Glomerular endothelial cell (primary cell): ENCODE results near the gene ZNF665. TPM values are rescaled to one million over a fixed set of nuclear protein-coding genes. Genes with fewer than 3 reads are reported as not detected.
"Not testable (repeated sequence)": the region's sequence is repeated elsewhere in the genome, so short reads cannot be mapped to it uniquely, and the experiment has no call there.

Experiments used
- DNase-seq: peaks from one replicate; pipeline ENCODE4 v3.0.0-alpha.2; 2011; ENCODE audit warnings: low read depth, low spot score; ENCODE audit errors: extremely low read depth
- total RNA-seq: library from RNA; depleted of rRNA; stranded (reverse); fragments of >200 nt; gene quantifications from 2 replicates; pipeline ENCODE4 v1.2.3, GENCODE V29; 2015

The ZNF665 gene
- total RNA-seq = 1.9 and 2.5 TPM in 2 replicates

- DNase-seq = peak; percentile 31
Observed at GRCh38 chr19:53192771-53193534, at the start of gene ZNF665. TSS of gene ZNF665 (minus strand) at chr19:53193358. CDS start at chr19:53182898, 10,460 bp downstream.

DNA sequence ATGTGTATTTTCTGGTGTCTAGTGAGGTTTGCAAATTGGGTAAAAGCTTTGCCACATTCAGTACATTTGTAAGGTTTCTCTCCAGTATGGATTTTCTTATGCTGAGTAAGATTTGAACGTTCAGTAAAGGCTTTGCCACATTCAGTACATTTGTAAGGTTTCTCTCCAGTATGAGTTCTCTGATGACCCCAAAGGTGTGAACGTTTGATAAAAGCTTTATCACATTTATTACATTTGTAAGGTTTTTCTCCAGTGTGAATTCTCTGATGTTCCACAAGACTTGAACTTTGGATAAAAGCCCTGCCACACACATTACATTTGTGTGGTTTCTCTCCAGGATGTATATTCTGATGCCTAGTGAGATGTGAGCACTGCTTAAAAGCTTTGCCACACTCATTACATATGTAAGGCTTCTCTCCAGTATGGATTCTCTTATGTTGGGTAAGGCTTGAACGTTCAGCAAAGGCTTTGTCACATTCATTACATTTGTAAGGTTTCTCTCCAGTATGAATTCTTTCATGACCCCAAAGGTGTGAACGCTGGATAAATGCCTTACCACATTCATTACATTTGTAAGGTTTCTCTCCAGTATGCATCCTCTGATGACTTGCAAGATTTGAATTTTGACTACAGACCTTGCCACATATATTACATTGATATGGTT lies 44.1 kb upstream of the ZNF665 start:
- no peak for DNase-seq

DNA sequence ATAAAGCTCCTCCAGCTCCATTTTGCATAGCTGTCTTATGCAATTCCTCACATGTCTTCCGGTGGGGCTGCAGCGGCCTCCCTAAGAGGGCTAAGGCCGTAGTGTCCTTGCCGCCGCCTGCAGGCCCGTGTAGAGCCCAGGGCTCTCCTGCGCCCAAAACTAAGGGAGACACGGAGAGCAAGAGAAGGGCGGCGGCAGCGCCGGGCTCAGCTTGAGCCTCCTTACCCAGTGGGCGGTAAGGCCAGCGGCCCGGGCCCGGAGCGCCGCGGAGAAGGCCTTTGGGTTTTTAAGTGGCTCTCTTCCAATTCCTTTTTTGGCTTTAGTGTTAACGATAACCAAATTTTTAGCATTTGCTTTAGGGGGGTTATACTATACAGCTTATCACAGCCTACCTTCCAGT lies 31.4 kb upstream of the ZNF665 start:
- no peak for DNase-seq

- not testable (repeated sequence) for DNase-seq
Observed at GRCh38 chr19:53222716-53223115, 29.6 kb upstream of the ZNF665 start.

- no peak for DNase-seq
Observed at GRCh38 chr19:53212703-53213320, 19.7 kb upstream of the ZNF665 start.

DNA sequence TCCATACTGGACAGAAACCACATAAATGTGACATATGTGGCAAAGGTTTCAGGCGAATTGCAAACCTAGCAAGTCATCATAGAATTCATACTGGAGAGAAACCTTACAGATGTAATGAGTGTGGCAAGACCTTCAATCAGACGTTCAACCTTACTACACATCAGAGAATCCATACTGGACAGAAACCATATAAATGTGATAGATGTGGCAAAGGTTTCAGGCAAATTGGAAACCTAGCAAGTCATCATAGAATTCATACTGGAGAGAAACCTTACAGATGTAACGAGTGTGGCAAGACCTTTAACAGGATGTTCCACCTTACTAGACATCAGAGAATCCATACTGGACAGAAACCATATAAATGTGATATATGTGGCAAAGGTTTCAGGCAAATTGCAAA lies 18.4 kb upstream of the ZNF665 start:
- not testable (repeated sequence) for DNase-seq

DNA sequence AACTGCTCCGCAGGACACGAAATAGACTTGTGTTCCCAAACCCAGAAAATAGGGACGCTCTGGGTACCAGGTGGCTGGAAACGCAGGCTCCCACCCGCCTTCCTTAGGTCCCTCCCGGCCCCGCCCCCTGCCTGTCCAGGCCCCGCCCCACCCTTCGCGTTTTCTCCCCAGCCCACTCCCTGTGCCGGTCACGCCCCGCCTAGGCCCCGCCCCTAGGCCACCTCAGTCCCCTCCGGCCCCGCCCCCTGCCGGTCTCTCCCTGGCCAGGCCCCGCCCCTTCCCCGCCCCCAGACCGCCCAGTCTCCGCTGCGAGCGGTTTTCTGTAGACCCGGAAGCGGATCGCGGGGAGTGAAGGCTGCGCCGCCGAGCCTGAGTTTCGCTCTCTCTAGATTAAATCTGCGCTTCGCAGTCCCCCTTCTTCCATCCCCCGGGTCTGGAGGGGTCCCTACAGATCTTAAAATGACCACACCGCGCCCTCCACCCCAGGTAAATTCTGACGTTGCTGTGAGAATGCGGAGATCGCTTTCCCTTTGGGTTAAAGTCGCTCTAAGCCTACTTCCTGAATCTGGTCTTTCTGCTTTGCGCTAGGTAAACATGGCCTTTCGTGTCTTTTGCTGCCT lies 3.7 kb upstream of the ZNF665 start:
- DNase-seq = peak; percentile 27

GRCh38 chr19:53195265-53195903 lies 2.2 kb upstream of the ZNF665 start:
- peak; percentile 72 for DNase-seq

DNA sequence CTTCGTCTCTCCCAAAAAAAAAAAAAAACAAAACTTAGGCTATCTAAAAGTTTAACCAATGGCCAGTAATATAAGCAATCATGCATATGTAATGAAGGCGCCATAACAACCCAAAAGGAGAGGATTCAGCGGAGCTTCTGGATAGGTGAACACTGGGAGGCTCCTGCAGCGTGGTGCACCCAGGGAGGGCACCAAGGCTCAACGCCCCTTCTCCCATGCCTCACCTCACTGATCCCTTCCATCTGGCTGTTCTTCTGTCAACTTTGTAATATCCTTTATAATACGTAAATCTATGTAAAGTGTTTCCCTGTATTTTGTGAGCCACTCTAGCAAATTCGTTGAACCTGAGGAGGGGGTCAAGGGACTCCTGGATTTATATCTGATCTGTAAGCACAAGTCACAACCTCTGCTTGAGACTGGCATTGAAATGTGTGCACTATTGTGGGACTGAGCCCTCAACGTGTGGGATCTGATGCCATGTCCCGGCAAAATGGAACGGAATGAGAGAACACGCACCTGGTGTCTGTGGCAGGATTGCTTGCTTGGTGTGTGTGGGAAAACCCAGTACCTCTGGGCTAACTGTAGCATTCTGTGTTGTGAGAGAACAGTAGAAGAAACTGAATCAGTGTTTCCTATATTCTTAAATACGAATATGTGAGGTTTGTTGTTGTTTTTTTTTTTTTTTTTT lies 521 bp upstream of the ZNF665 start:
- DNase-seq = no peak

GRCh38 chr19:53190253-53190652 lies 2.9 kb downstream of the ZNF665 start:
- no peak for DNase-seq

GRCh38 chr19:53189691-53190198 lies 3.4 kb downstream of the ZNF665 start:
- DNase-seq = not testable (repeated sequence)

DNA sequence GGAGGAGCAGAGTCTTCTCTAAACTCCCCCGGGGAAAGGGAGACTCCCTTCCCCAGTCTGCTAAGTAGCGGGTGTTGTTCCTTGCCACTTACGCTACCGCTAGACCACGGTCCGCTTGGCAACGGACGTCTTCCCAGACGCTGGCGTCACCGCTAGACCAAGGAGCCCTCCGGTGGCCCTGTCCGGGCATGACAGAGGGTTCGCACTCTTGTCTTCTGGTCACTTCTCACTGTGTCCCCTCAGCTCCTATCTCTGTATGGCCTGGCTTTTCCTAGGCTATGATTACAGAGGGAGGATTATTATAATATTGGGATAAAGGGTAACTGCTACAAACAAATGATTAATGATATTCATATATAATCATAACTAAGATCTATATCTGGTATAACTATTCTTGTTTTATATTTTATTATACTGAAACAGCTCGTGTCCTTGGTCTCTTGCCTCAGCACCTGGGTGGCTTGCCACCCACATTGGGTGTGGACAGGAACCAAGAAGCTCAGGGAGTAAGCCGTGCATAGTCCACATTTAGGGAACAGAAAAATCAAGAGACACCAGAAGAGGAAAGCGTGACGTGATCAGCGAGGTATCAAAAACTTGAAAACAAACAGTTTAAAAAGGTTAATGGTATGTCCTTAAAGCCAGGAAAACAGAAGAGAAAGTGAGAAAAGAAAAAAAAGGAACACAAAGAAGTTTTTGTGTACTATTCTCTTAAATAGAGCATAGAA lies 7.8 kb downstream of the ZNF665 start:
- not testable (repeated sequence) for DNase-seq

GRCh38 chr19:53183146-53183764 lies 9.9 kb downstream of the ZNF665 start:
- no peak for DNase-seq

DNA sequence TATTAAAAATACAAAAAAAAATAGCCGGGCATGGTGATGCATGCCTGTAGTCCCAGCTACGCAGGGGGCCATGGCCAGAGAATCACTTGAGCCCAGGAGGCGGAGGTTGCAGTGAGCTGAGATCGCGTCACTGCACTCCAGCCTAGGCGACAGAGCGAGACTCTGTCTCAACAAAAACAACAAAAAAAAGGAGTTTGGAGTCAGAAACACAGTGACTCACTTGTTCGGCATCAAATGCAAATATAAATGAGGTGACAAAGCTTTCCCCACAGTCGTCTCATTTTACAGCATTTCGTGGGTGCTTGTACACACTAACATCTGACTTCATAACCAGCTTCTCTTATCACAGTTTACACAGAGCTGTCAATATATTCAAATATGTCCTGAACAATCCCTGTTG lies 11.0 kb downstream of the ZNF665 start:
- DNase-seq = no peak

- no peak for DNase-seq
Observed at GRCh38 chr19:53177986-53178385, 15.2 kb downstream of the ZNF665 start.

- no peak for DNase-seq
Observed at GRCh38 chr19:53172889-53173288, 20.3 kb downstream of the ZNF665 start.

DNA sequence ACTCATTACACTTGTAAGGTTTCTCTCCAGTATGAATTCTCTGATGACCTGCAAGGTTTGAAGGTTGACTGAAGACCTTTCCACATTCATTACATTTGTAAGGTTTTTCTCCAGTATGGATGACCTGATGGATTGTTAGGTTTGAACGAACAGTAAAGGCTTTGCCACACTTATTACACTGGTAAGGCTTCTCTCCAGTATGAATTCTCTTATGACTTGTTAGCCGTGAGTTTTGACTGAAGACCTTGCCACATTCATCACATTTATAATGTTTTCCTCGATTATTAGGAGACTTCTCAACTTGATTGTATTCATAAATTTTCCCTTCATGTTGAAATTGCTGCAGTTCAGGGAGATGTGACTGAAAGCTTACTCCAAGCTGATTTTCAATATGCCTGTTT lies 27.5 kb downstream of the ZNF665 start:
- DNase-seq = no peak

DNA sequence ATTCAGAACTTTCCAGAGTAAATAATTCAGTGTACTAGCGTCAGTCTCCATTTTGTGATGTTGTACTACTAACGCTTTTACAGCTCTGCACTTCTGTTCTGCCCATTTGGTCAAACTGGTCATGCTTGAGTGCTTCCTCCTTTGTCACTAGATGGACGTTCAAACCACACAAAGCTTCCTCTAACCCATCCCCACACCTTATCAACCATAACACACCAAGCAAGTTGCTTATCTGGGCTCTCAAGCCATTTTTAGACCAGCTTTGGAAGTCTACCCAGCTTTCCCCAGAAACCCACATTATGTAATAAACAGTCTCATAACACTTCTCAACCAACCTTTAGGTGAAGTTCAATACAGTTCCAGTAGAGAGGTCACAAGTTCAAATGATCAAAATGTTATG lies 32.0 kb downstream of the ZNF665 start:
- no peak for DNase-seq

- DNase-seq = no peak
Observed at GRCh38 chr19:53160350-53160749, 32.8 kb downstream of the ZNF665 start.
